ENCODE measurements around the gene UXS1.

UXS1 gene

DNA sequence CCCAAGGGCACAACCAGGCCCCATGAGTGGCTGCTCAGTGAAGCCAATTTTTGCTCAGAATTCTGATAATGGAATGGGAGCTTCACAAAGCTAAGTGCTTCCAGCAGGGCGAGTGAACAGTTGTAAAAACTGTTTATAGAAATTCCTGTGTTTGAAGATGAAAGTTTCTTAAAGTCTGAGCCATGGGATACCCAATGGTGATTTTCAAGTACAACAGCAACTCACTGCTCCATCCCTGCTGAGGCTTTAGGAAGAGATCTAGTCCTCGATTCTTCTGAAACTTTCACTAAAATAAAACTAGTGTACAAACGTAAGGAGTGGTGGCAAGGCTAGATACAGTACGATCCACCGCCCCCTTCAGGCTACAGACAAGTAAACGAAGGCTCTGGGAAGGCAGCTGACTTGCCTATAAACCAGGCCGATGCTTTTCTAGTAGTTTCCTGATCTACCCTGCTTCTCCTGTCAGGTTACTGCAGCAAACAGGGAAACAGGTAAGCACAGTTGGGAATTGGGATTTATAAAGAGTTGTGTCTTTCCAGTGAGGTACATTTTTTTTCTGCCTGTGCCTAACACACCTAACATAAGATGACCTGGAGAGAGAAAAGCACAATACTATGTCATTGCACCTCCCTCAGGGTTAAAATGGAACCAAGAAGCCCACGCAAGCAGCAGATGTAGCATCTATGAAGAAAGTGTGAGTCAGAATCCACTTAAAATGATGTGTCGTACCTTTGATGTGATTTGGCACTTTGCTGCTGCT is 108.7 kb downstream of the UXS1 start:
- no peak for DNase-seq (ENCODE audit: low read depth)

GRCh38 chr2:106080959-106081358 is 113.1 kb downstream of the UXS1 start:
- DNase-seq (ENCODE audit: low read depth): no peak

GRCh38 chr2:106078096-106078495 is 116.0 kb downstream of the UXS1 start:
- no peak for DNase-seq (ENCODE audit: low read depth)

DNA sequence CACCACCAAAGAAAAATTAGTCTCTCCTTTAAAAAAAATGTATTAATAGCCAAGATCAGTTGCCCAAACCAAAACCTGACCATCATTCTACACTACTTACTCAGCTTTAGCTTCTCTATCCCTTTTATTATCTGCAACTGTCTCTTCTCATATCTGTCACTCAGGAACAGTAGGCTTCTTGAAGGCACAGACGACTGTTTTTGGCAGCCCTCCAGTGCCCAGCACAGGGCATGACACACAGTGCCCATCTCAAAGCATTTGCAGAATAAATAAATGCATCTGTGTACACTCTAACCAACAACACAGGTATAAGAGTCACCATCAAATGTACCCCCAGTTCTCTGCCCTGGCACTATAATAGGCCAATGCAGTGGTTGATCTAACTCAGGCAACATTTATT is 117.2 kb downstream of the UXS1 start:
- DNase-seq (ENCODE audit: low read depth): no peak

DNA sequence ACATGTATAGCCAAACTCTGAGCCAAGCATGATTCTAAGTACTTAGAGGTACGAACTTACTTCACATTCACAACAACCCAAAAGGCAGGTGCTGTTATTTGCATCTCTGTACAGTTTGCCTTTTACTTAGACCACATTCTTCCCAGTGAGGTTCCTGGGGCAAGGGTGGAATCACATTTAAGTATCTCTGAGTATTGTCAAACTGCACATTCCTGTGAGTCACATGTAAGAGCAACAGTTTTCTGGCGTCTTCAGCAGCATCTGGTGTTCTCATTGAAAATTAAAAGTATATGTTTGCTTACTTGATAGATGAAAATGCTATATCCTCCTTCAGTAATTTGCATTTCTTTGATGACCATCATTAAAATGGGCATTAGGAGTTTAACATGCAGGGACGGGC is 119.1 kb downstream of the UXS1 start:
- no peak for DNase-seq (ENCODE audit: low read depth)

DNA sequence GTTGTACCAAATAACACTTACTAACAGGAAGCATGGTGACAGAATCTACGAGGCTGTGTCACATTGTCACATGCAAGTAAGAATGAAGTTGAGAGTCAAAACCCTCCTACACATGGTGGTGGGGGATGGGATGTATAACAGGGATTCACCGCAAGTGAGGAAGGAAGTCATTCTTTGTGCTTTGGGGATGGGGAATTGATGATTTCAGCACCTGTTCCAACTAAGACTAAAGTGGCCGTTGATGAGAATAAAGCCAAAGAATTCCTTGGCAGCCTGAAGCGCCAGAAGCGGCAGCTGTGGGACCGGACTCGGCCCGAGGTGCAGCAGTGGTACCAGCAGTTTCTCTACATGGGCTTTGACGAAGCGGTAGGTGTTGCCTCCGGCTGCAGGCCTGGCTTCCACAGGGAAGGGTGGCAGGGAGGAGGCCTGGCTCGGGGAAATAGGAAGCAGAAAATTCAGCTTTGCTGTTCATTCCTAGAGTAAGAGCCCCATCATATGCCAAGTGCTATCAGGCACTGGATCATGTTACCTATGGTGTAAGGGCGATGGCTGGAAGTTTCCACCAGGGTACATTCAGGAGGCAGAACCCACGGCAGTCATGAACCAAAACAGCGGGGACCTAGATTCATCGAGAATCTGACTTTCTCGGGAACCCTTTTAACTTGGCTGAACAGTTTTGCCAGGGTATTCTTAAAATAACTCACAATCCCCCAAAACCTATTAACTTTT is 120.3 kb downstream of the UXS1 start:
- DNase-seq (ENCODE audit: low read depth): no peak

- DNase-seq (ENCODE audit: low read depth): no peak
Observed at GRCh38 chr2:106070181-106070580, 123.9 kb downstream of the UXS1 start.

GRCh38 chr2:106068451-106068850 is 125.7 kb downstream of the UXS1 start:
- no peak for DNase-seq (ENCODE audit: low read depth)

GRCh38 chr2:106065983-106066820 is 127.9 kb downstream of the UXS1 start:
- DNase-seq (ENCODE audit: low read depth): no peak

DNA sequence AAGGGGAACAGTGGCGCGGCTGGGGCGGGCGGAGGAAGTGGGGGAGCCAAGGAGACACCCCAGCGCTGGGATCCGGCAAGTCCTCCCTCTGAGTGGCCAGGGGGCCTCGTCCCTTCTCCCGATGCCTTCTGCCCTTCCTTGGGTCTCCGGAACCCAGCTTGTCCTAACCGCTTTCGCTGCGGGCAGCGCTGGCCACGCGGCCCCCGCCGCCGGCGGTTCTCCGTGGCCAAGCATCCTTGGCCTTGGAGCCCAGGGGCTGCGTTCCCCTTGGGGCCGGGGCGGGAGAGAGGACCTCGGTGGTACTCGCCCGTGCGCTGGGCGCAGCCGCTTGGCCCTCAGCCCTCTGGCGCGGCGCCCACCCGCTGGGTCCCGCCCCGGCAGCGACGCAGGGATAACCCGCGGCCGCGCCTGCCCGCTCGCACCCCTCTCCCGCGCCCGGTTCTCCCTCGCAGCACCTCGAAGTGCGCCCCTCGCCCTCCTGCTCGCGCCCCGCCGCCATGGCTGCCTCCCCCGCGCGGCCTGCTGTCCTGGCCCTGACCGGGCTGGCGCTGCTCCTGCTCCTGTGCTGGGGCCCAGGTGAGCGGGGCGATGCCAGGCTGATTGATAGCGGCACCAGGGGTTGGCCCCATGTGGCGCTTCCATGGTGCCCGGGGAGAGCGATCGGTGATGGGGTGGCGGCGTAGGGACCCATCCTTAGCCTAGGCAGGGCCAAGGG is 128.7 kb downstream of the UXS1 start:
- no peak for DNase-seq (ENCODE audit: low read depth)

GRCh38 chr2:106063181-106063580 is 130.9 kb downstream of the UXS1 start:
- no peak for DNase-seq (ENCODE audit: low read depth)

GRCh38 chr2:106062627-106063026 is 131.5 kb downstream of the UXS1 start:
- no peak for DNase-seq (ENCODE audit: low read depth)

DNA sequence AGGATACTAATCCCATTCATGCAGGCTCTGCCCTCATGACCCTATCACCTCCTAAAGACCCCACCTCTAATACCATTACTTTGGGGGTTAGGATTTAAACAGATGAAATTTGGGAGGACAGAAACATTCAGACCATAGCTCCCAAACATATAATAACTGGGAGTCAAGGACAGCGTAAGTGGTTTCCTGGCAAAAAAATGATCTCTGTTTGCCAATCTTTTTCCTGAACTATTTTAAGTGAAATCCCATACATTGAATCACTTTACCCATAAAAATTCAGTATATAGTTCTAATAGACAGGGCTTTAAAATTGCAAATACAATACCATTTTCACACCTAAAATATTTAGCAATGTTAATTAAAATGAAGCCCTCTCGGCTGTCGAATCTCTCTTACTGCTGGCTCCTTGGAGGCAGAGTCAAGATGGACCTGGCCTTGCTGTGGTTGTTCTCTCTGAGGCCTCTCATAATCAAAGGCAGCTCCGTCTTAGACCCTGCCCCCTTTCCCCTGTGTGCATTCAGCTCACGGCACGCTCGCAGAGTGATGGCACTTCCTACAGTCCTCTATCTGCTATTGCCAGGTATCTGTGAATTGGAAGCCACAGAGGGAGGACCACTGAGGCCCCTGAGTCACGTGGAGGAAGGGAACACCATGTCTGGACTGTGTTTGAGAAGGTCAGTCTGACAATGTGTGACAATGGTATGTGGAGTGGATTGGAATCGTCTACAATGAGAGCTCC is 132.3 kb downstream of the UXS1 start:
- DNase-seq (ENCODE audit: low read depth): no peak

DNA sequence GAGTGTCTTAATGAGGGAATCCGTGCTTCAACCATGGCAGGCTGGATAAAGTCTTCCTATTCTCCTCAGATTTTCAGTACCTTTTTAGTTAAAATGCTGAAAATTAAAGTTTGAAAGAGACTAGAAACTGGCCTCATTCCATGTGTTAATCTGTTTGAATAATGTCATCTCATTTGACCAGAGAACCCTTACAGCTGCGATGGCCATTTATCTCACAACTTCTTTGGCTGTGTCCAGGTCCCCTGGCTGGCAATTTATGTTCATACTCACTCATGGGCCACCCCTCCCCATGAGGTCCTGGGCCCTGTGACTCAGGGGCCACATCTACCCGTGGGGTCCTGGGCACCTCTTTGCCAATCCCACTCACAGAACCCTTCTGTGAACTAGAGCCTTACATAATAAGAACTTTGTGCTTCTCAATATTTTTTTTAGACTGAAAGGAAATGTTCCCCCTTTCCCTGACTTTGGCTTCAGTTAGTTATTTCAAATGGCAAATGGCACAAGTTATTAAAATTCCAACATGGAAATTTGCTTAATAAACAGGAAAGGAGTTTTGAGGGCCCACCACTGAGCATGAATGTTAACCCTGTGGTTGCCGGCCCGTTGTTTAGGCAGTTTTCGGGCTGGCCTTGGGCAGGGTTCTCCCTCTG is 134.6 kb downstream of the UXS1 start:
- DNase-seq (ENCODE audit: low read depth): no peak

- DNase-seq (ENCODE audit: low read depth): no peak
Observed at GRCh38 chr2:106058469-106059137, 135.5 kb downstream of the UXS1 start.

GRCh38 chr2:106057206-106057605 is 136.9 kb downstream of the UXS1 start:
- DNase-seq (ENCODE audit: low read depth): no peak

GRCh38 chr2:106054880-106055655 is 139.0 kb downstream of the UXS1 start:
- DNase-seq (ENCODE audit: low read depth): no peak

GRCh38 chr2:106054321-106054720 is 139.8 kb downstream of the UXS1 start:
- no peak for DNase-seq (ENCODE audit: low read depth)

GRCh38 chr2:106053581-106053980 is 140.5 kb downstream of the UXS1 start:
- DNase-seq (ENCODE audit: low read depth): no peak

Measured in non-pigmented ciliary epithelial cell (primary cell).